GM21423 (cell line): ENCODE results near the gene RARRES2.
"Not testable (repeated sequence)": the region's sequence is repeated elsewhere in the genome, so short reads cannot be mapped to it uniquely, and the experiment has no call there.

Experiments
- ATAC-seq: cut with Tn5 transposase; IDR thresholded peaks from one replicate; pipeline ENCODE4 v1.9.1; 2021; ENCODE audit warnings: mild to moderate bottlenecking, moderate library complexity; ENCODE audit not compliant: unreplicated experiment

Gene RARRES2

GRCh38 chr7:150341263-150342120, at the start of gene RARRES2:
Gene RARRES2, minus strand, starts transcription at chr7:150341629. Its CDS starts 1,020 bp downstream, at chr7:150340609.
- no peak for ATAC-seq

- no peak for ATAC-seq
Measured at GRCh38 chr7:150390205-150390604, 48.8 kb upstream of the RARRES2 start.

- ATAC-seq: no peak
Measured at GRCh38 chr7:150389532-150389816, 48.0 kb upstream of the RARRES2 start.

GRCh38 chr7:150388709-150389531, 47.5 kb upstream of the RARRES2 start:
- ATAC-seq: no peak

GRCh38 chr7:150388306-150388705, 46.9 kb upstream of the RARRES2 start:
- ATAC-seq: no peak

- ATAC-seq: not testable (repeated sequence)
Measured at GRCh38 chr7:150385884-150386283, 44.5 kb upstream of the RARRES2 start.

- ATAC-seq: no peak
Measured at GRCh38 chr7:150385302-150385723, 43.9 kb upstream of the RARRES2 start.

- ATAC-seq: no peak
Measured at GRCh38 chr7:150384406-150385301, 43.2 kb upstream of the RARRES2 start.

GRCh38 chr7:150383710-150384397, 42.4 kb upstream of the RARRES2 start:
- ATAC-seq: no peak

- no peak for ATAC-seq
Measured at GRCh38 chr7:150382844-150383225, 41.4 kb upstream of the RARRES2 start.

GRCh38 chr7:150382123-150382843, 40.9 kb upstream of the RARRES2 start:
- ATAC-seq: no peak

GRCh38 chr7:150381785-150382122, 40.3 kb upstream of the RARRES2 start:
- ATAC-seq: no peak

- no peak for ATAC-seq
Measured at GRCh38 chr7:150381096-150381495, 39.7 kb upstream of the RARRES2 start.

GRCh38 chr7:150380463-150380862, 39.0 kb upstream of the RARRES2 start:
- no peak for ATAC-seq

GRCh38 chr7:150379441-150380379, 38.3 kb upstream of the RARRES2 start:
- no peak for ATAC-seq

GRCh38 chr7:150378853-150379440, 37.5 kb upstream of the RARRES2 start, which contains the start of gene ZNF775:
Gene ZNF775, plus strand, starts transcription at chr7:150379330. Its CDS starts 9,141 bp downstream, at chr7:150388471.
- peak; percentile 66 for ATAC-seq

GRCh38 chr7:150378115-150378852, 36.9 kb upstream of the RARRES2 start:
- peak; percentile 24 for ATAC-seq

- no peak for ATAC-seq
Measured at GRCh38 chr7:150377635-150378034, 36.2 kb upstream of the RARRES2 start.
